Heart right ventricle (tissue), 16 donors: Measurements from ENCODE around the gene PCDHGC3. TPM values are rescaled to one million over a fixed set of nuclear protein-coding genes. Genes with fewer than 3 reads are reported as not detected.
A peak's percentile ranks its signal among the peaks of the same experiment; 100 is the strongest.

ENCODE experiments used
- ATAC-seq, 8 donors: fragments of 200-7000 bp; cut with Tn5 transposase; one replicate each; pipeline ENCODE4 v1.9.1; 2020; ENCODE audit warnings: mild to moderate bottlenecking in 8 of 8, moderate library complexity in 8 of 8, moderate number of reproducible peaks in 1 of 8
- DNase-seq, 2 donors: peaks; one replicate each; pipeline ENCODE4 v3.0.0-alpha.2; 2020
- H3K27ac ChIP-seq, 10 donors: fragments of 200-600 bp; sonication (generic) in 2 of 10; one replicate each; pipeline versions ENCODE4 v1.5.0 to v1.8.0; 2020 to 2022; ENCODE audit warnings: mild to moderate bottlenecking in 3 of 10
- H3K27me3 ChIP-seq, 7 donors: fragments of 200-600 bp; one replicate each; pipeline ENCODE4 v1.8.0; 2021 to 2022; ENCODE audit warnings: mild to moderate bottlenecking in 2 of 7
- H3K36me3 ChIP-seq, 9 donors: fragments of 200-600 bp; sonication (generic) in 1 of 9; one replicate each; pipeline versions ENCODE4 v1.5.0 to v1.8.0; 2020 to 2022; ENCODE audit warnings: mild to moderate bottlenecking in 2 of 9
- H3K4me1 ChIP-seq, 9 donors: fragments of 200-600 bp; sonication (generic) in 1 of 9; one replicate each; pipeline versions ENCODE4 v1.5.0 to v1.8.0; 2020 to 2022; ENCODE audit warnings: mild to moderate bottlenecking in 4 of 9
- H3K4me3 ChIP-seq, 10 donors: fragments of 200-600 bp; sonication (generic) in 2 of 10; one replicate each; pipeline versions ENCODE4 v1.5.0 to v1.8.0; 2020 to 2022; ENCODE audit warnings: mild to moderate bottlenecking in 7 of 10, moderate library complexity in 2 of 10
- H3K9me3 ChIP-seq, 11 donors: fragments of 200-600 bp in 10 of 11; sonication (generic) in 2 of 11; one replicate each; pipeline versions ENCODE4 v1.5.0 to v1.8.0; 2013 to 2022; ENCODE audit warnings: mild to moderate bottlenecking in 2 of 11, control low read depth in 1 of 11, moderate library complexity in 1 of 11
- CTCF ChIP-seq, 9 donors: fragments of 200-600 bp; sonication (generic) in 2 of 9; IDR thresholded peaks; one replicate each; pipeline versions ENCODE4 v1.5.0 to v1.8.0; 2021 to 2022; ENCODE audit warnings: antibody characterized with exemption in 9 of 9, mild to moderate bottlenecking in 5 of 9, moderate library complexity in 1 of 9
- WGBS, 2 donors: extraction: QIAGEN DNeasy Blood & Tissue Kit; methylation state at CpG; one replicate each; pipeline ENCODE4 v1.1.7; 2013; ENCODE audit warnings: inconsistent platforms in 1 of 2; 5-methylcytosine and 5-hydroxymethylcytosine counted together
- intact Hi-C, 10 donors: fragments of 100-400 bp; cut with DNase I; formaldehyde crosslinking; loops; one replicate each; pipeline versions ENCODE4 v1.11.1 to v1.14.2; 2022
- polyA plus RNA-seq, 2 donors: library from polyadenylated mRNA; stranded (reverse); fragments of 200-250 nt; gene quantifications; one replicate each; pipeline ENCODE4 v1.2.3, GENCODE V29; 2013
- total RNA-seq, 10 donors: library from RNA; stranded (reverse); fragmentation: NEBNext Ultra II Directional in 3 of 10; extraction: Animal tissue kit (Norgen Biotek cat#: 25700) in 3 of 10; gene quantifications; one replicate each; pipeline versions ENCODE4 v1.2.1 to v1.2.4, GENCODE V29; 2021 to 2023
- donor health status: Arrhythmogenic right ventricular cardiomyopathy.
- donor health status: ischemic (EF 13 %, LVEDD 7.1; RV severe dilation, severe dysfunction).
- donor health status: healthy with polysubstance abuse.
- donor health status: DM: no; HTN: yes; CAD: no.
- donor health status: DM: no; HTN: no; CAD: no.
- donor health status: ischemic (EF 25% LVEDD 6.9; RV normal size, moderate dysfunction).
- donor health status: ischemic (EF 25% LVEDD 5.7; RV mildly dilated, moderate dysfunction).
- donor health status: healthy.
- donor health status: DM: yes; HTN: yes; CAD: no.
- donor health status: Ischemic cardiomyopathy.
- donor health status: ischemic (EF 35%, LVEDD 5.7; RV mildly dilated, moderate dysfunction).
- donor health status: nonischemic (EF 11% LVEDD 7.7; RV severe dilation, severe dysfunction).
- donor health status: DM: yes; HTN: yes; CAD: no.
- donor health status: PGD.
- donor health status: ischemic (EF 29% LVEDD 5.4; RV normal size, mild dysfunction).
- donor health status: nonischemic (EF 23%, LVEDD 6.1; RV moderate dilation, normal function).

PCDHGC3 gene
- total and polyA plus RNA-seq, 12 donors = 12.8 to 48.6 (median 16.0) TPM

GRCh38 chr5:141523991-141524390 is 48.2 kb downstream of the PCDHGC3 start:
- Histone ChIP-seq H3K36me3 (peaks cover 0 to 82% (median 16%) of the 10 kb centered on the region in 9 donors), H3K27me3 (no peaks in the 10 kb centered on the region), H3K4me3 (no peak overlapping the region), H3K9me3 (no peaks in the 10 kb centered on the region), H3K4me1 (peaks cover 12 to 87% (median 74%) of the 10 kb centered on the region in 9 donors), H3K27ac (peak overlapping the region in 8 of 10 donors; percentile 10 to 94 (median 78))
- no peak for TF ChIP-seq CTCF (IDR thresholded peaks at IDR 0.05)
- DNase-seq (no peak), ATAC-seq (no peak)
- intact Hi-C loops = loop anchor here (1.0 to 10.0 kb wide), 15 partner anchors 15 to 109 kb away; partner anchors contain the start of genes PCDHGA12 (in 4 of the 10), PCDHGB7 (in 4 of the 10), PCDHGC3 (in 3 of the 10) and PCDHGA11 (in 2 of the 10)
- WGBS, 2 donors = 86 to 87% methylated on average over 8 of the region's 8 CpGs

GRCh38 chr5:141524604-141525597 is 49.1 kb downstream of the PCDHGC3 start:
- H3K27ac ChIP-seq = peak overlapping the region in 9 of 10 donors; percentile 52 to 94 (median 71)
- H3K4me1 ChIP-seq = peaks cover 16 to 87% (median 75%) of the 10 kb centered on the region in 9 donors
- H3K9me3 ChIP-seq = no peaks in the 10 kb centered on the region
- no peak overlapping the region for H3K4me3 ChIP-seq
- 30 to 37% methylated on average over 12 of the region's 12 CpGs for WGBS, 2 donors
- ATAC-seq = peak; percentile 64 to 76 (median 72)
- no peaks in the 10 kb centered on the region for H3K27me3 ChIP-seq
- TF ChIP-seq CTCF (IDR thresholded peaks at IDR 0.05) = peak; percentile 98 to 100 (median 99)
- intact Hi-C loops = loop anchor here (1.0 to 10.0 kb wide), 17 partner anchors 16 to 113 kb away; partner anchors contain the start of genes PCDHGB7 (in 6 of the 10), PCDHGA12 (in 5 of the 10), PCDHGC3 (in 3 of the 10) and PCDHGA10 (in 2 of the 10)
- DNase-seq = peak; percentile 84 to 91
- peaks cover 0 to 83% (median 12%) of the 10 kb centered on the region in 9 donors for H3K36me3 ChIP-seq

GRCh38 chr5:141525653-141526052 is 49.9 kb downstream of the PCDHGC3 start:
- H3K36me3 ChIP-seq = peaks cover 0 to 83% (median 12%) of the 10 kb centered on the region in 9 donors
- no peak for TF ChIP-seq CTCF (IDR thresholded peaks at IDR 0.05)
- H3K9me3 ChIP-seq = no peaks in the 10 kb centered on the region
- no peak overlapping the region for H3K4me3 ChIP-seq
- intact Hi-C loops = loop anchor here in 8 of 10 donors (1.0 to 10.0 kb wide), 11 partner anchors 17 to 113 kb away; partner anchors contain the start of genes PCDHGB7 (in 3 of the 8), PCDHGA10 (in 2 of the 8), PCDHGA12 (in 2 of the 8) and PCDHGA11 (in 1 of the 8)
- peaks cover 13 to 87% (median 75%) of the 10 kb centered on the region in 9 donors for H3K4me1 ChIP-seq
- H3K27me3 ChIP-seq = no peaks in the 10 kb centered on the region
- peak overlapping the region in 9 of 10 donors; percentile 52 to 94 (median 71) for H3K27ac ChIP-seq
- no peak for ATAC-seq
- no peak for DNase-seq
- 73 to 80% methylated on average over 7 of the region's 7 CpGs for WGBS, 2 donors

- Histone ChIP-seq H3K27ac (peak overlapping the region in 9 of 10 donors; percentile 46 to 91 (median 86)), H3K9me3 (no peaks in the 10 kb centered on the region), H3K4me1 (peaks cover 4 to 69% (median 59%) of the 10 kb centered on the region in 9 donors), H3K36me3 (peaks cover 0 to 93% (median 12%) of the 10 kb centered on the region in 9 donors), H3K4me3 (no peak overlapping the region), H3K27me3 (no peaks in the 10 kb centered on the region)
- DNase-seq (no peak), ATAC-seq (no peak)
- no peak for TF ChIP-seq CTCF (IDR thresholded peaks at IDR 0.05)
- WGBS, 2 donors = 52 to 57% methylated on average over 1 of the region's 1 CpG
- intact Hi-C loops = loop anchor here in 5 of 10 donors (5.0 to 10.0 kb wide), 6 partner anchors 35 to 115 kb away; partner anchors contain the start of genes PCDHGB7 (in 3 of the 5), PCDHGA10 (in 2 of the 5), PCDHGA11 (in 1 of the 5) and PCDHGA12 (in 1 of the 5)
Measured at GRCh38 chr5:141527426-141527825, 51.7 kb downstream of the PCDHGC3 start.
